Measurements from ENCODE around the gene GREB1. TPM values are rescaled to one million over a fixed set of nuclear protein-coding genes. Genes with fewer than 3 reads are reported as not detected.
A peak's percentile ranks its signal among the peaks of the same experiment; 100 is the strongest.

The GREB1 gene
- total and polyA plus RNA-seq, 2 of the 13 experiments (the other 11 are each of a cell fraction or from before 2014, with no cell fraction given): 31.3 to 61.2 TPM

DNA sequence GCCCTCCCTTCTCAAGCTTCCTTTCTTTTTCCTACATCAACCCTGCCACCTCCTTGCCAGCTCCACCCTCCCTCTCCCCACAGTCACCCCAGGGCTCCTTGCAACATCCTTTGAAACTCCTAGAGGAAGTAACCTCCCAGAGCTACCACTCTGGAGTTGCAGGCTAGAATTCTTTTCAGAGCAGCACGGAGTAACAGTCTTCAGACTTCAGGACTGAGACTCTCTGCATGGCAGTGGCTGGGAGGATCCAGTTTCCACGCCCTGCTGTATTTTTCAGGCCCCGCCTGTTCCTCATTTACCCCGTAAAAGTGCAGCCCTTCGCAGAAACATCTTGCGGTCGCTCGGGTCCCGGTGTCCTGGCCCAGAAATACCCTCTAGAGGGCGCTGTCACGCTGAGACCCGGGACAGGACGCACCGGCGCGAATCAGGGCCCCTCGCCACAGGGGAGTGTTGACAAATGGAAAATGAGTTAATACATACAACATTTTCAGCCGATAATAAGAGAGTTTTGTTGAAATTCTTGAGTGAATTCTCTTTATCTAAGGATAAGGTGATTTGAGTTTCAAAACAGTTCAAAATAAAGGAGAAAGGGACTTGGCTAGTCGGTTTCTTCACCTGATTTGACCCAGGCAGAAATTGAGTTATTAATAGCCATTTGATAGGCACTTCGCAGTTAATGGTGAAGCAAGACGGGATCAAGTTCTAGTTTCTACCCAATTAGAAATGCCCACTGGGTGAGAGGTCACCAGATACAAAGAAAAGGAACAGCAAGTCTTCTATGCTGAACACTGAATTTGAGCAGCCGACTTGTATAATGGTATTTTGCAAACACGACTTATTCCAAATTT lies 154.6 kb downstream of the GREB1 start (continued):
- TF ChIP-seq, protein P1, sequence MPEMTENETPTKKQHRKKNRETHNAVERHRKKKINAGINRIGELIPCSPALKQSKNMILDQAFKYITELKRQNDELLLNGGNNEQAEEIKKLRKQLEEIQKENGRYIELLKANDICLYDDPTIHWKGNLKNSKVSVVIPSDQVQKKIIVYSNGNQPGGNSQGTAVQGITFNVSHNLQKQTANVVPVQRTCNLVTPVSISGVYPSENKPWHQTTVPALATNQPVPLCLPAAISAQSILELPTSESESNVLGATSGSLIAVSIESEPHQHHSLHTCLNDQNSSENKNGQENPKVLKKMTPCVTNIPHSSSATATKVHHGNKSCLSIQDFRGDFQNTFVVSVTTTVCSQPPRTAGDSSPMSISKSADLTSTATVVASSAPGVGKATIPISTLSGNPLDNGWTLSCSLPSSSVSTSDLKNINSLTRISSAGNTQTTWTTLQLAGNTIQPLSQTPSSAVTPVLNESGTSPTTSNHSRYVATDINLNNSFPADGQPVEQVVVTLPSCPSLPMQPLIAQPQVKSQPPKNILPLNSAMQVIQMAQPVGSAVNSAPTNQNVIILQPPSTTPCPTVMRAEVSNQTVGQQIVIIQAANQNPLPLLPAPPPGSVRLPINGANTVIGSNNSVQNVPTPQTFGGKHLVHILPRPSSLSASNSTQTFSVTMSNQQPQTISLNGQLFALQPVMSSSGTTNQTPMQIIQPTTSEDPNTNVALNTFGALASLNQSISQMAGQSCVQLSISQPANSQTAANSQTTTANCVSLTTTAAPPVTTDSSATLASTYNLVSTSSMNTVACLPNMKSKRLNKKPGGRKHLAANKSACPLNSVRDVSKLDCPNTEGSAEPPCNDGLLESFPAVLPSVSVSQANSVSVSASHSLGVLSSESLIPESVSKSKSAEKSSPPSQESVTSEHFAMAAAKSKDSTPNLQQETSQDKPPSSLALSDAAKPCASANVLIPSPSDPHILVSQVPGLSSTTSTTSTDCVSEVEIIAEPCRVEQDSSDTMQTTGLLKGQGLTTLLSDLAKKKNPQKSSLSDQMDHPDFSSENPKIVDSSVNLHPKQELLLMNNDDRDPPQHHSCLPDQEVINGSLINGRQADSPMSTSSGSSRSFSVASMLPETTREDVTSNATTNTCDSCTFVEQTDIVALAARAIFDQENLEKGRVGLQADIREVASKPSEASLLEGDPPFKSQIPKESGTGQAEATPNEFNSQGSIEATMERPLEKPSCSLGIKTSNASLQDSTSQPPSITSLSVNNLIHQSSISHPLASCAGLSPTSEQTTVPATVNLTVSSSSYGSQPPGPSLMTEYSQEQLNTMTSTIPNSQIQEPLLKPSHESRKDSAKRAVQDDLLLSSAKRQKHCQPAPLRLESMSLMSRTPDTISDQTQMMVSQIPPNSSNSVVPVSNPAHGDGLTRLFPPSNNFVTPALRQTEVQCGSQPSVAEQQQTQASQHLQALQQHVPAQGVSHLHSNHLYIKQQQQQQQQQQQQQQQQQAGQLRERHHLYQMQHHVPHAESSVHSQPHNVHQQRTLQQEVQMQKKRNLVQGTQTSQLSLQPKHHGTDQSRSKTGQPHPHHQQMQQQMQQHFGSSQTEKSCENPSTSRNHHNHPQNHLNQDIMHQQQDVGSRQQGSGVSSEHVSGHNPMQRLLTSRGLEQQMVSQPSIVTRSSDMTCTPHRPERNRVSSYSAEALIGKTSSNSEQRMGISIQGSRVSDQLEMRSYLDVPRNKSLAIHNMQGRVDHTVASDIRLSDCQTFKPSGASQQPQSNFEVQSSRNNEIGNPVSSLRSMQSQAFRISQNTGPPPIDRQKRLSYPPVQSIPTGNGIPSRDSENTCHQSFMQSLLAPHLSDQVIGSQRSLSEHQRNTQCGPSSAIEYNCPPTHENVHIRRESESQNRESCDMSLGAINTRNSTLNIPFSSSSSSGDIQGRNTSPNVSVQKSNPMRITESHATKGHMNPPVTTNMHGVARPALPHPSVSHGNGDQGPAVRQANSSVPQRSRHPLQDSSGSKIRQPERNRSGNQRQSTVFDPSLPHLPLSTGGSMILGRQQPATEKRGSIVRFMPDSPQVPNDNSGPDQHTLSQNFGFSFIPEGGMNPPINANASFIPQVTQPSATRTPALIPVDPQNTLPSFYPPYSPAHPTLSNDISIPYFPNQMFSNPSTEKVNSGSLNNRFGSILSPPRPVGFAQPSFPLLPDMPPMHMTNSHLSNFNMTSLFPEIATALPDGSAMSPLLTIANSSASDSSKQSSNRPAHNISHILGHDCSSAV (CRISPR knock-in tag; IDR thresholded peaks at IDR 0.05; ENCODE audit: borderline replicate concordance): no peak
- TF ChIP-seq KDM4B (CRISPR knock-in tag; IDR thresholded peaks at IDR 0.05): no peak
- no peak for TF ChIP-seq ZFP1 (CRISPR knock-in tag; IDR thresholded peaks at IDR 0.05)
- TF ChIP-seq, protein P2, sequence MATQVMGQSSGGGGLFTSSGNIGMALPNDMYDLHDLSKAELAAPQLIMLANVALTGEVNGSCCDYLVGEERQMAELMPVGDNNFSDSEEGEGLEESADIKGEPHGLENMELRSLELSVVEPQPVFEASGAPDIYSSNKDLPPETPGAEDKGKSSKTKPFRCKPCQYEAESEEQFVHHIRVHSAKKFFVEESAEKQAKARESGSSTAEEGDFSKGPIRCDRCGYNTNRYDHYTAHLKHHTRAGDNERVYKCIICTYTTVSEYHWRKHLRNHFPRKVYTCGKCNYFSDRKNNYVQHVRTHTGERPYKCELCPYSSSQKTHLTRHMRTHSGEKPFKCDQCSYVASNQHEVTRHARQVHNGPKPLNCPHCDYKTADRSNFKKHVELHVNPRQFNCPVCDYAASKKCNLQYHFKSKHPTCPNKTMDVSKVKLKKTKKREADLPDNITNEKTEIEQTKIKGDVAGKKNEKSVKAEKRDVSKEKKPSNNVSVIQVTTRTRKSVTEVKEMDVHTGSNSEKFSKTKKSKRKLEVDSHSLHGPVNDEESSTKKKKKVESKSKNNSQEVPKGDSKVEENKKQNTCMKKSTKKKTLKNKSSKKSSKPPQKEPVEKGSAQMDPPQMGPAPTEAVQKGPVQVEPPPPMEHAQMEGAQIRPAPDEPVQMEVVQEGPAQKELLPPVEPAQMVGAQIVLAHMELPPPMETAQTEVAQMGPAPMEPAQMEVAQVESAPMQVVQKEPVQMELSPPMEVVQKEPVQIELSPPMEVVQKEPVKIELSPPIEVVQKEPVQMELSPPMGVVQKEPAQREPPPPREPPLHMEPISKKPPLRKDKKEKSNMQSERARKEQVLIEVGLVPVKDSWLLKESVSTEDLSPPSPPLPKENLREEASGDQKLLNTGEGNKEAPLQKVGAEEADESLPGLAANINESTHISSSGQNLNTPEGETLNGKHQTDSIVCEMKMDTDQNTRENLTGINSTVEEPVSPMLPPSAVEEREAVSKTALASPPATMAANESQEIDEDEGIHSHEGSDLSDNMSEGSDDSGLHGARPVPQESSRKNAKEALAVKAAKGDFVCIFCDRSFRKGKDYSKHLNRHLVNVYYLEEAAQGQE (IDR thresholded peaks at IDR 0.05; ENCODE audit: borderline replicate concordance in 1 of 2, low read depth in 1 of 2, low read length in 2 of 2): no peak
- TF ChIP-seq ZFYVE20 (CRISPR knock-in tag; IDR thresholded peaks at IDR 0.05; ENCODE audit: borderline replicate concordance, low read depth): no peak
- TF ChIP-seq, protein P3, sequence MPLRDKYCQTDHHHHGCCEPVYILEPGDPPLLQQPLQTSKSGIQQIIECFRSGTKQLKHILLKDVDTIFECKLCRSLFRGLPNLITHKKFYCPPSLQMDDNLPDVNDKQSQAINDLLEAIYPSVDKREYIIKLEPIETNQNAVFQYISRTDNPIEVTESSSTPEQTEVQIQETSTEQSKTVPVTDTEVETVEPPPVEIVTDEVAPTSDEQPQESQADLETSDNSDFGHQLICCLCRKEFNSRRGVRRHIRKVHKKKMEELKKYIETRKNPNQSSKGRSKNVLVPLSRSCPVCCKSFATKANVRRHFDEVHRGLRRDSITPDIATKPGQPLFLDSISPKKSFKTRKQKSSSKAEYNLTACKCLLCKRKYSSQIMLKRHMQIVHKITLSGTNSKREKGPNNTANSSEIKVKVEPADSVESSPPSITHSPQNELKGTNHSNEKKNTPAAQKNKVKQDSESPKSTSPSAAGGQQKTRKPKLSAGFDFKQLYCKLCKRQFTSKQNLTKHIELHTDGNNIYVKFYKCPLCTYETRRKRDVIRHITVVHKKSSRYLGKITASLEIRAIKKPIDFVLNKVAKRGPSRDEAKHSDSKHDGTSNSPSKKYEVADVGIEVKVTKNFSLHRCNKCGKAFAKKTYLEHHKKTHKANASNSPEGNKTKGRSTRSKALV (CRISPR knock-in tag; IDR thresholded peaks at IDR 0.05): peak; percentile 61; the same call in 1 of the 2 replicates
- TF ChIP-seq, protein P4, sequence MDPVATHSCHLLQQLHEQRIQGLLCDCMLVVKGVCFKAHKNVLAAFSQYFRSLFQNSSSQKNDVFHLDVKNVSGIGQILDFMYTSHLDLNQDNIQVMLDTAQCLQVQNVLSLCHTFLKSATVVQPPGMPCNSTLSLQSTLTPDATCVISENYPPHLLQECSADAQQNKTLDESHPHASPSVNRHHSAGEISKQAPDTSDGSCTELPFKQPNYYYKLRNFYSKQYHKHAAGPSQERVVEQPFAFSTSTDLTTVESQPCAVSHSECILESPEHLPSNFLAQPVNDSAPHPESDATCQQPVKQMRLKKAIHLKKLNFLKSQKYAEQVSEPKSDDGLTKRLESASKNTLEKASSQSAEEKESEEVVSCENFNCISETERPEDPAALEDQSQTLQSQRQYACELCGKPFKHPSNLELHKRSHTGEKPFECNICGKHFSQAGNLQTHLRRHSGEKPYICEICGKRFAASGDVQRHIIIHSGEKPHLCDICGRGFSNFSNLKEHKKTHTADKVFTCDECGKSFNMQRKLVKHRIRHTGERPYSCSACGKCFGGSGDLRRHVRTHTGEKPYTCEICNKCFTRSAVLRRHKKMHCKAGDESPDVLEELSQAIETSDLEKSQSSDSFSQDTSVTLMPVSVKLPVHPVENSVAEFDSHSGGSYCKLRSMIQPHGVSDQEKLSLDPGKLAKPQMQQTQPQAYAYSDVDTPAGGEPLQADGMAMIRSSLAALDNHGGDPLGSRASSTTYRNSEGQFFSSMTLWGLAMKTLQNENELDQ (CRISPR knock-in tag; IDR thresholded peaks at IDR 0.05; ENCODE audit: borderline replicate concordance): no peak
- TF ChIP-seq SATB2 (CRISPR knock-in tag; IDR thresholded peaks at IDR 0.05): 0 out of 2 replicates have a peak, but pooled peaks have one; percentile 58
- TF ChIP-seq TARDBP (CRISPR knock-in tag; IDR thresholded peaks at IDR 0.05): no peak
- no peak for TF ChIP-seq HMGA1 (CRISPR knock-in tag; conservative IDR thresholded peaks at IDR 0.05)
- TF ChIP-seq ZFP37 (CRISPR knock-in tag; IDR thresholded peaks at IDR 0.05; ENCODE audit: borderline replicate concordance): no peak
- TF ChIP-seq TAF1 (CRISPR knock-in tag; IDR thresholded peaks at IDR 0.05): no peak

Data from HepG2 (cell line).